ENCODE results near the gene BNC2.

BNC2 gene

DNA sequence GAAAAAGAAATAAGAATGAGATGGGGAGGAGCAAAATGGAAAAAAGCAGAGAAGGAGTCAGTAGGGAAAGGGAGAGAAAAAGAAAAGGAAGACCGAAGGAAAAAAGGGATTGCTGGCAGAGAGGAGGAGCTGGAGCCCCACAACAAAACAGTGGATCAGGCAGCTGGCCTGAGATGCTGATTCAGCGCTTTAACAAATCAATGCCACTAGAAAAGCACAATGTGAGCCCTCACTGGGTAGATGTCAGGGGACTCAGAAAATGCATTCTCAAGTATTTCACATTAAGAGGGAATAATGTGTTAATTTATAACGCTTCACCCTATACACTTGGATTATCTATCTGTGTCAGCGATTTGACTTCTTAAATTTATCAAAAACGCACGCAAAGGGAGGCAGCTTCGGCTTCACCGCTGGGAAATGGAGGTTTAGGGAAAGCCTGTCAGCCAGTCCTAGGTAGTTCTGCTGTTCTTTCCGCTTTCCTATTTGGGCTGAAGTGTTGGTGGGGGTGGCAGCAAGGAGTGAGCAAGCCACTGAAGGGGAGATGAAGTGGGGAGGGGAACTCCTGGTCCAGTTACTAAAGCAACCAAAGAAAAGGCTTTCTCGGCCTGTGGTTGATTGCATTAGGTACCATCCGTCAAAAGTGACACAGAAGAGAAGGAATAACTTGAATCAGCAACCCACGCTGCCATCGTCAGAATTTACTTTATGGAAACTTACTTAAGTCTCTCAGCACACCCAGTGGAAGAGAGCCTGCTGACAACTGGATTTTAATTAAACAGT lies 161.6 kb downstream of the BNC2 start:
- no peak for DNase-seq

DNA sequence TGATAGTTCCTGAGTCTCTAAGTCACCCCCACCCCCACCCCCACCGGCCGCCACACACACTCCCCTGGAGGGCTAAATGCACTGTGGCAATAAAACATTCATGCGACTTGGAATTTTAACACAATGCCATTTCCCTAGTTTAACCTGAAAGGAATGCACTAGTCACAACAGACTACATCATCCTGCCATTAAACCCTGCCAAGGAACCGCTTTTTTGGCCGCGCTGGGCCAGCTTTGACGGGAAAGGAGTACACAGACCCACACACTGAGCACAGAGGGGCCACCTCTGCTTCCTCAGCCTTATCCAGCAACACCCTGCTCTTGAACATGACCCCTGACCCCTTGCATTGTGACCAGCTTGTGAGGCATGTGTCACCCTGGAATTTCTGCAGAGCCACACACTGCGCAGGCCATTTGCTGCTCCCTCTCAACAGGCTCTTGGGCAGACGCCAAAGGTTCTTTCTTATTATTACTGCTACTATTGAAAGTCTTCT lies 165.3 kb downstream of the BNC2 start:
- DNase-seq: no peak

DNA sequence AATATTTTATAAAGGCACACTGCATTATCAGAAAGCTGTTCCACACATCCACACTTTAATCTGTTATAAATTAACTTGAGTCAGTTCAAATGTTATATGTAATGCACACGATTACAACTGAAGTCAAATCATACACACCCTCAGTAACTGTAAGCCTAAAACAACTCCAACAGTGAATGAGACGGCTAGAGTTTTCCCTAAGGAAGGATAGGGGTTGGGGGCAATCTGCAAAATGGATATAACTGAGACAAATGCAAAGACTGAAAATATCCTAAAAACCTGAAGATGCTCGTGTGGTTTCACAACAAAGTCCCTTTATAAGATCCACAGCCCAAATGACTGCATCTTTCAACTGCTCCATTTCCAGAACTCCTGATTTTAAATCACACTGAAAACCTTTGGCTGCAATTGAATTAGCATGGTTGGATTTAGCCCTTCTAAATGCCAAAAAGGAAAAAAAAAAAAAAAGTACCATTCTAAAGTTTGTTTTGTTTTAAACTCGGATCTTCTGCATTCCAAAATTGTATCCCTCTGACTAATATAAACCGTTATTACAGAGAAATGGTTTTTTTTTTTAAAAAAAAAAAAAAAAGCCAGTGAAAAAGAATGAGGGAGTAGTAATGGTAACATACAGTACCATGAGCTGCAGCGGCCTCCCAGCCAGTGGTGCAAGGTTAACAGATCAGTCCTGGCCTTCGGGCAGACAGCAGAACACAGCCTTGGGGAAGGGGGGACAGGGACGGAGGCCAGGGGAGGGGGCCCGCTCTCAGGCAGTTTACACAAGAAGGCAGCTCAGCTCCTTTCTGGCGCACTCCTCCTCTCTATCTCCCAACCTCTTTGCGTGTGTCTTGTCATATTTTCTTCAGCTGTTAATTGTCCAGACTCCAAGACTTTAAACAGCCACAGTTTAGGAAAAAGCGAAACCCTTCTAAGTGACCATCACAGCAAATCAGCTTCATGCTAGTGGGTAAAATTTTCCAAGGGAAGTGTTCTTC lies 166.1 kb downstream of the BNC2 start:
- DNase-seq: no peak

DNA sequence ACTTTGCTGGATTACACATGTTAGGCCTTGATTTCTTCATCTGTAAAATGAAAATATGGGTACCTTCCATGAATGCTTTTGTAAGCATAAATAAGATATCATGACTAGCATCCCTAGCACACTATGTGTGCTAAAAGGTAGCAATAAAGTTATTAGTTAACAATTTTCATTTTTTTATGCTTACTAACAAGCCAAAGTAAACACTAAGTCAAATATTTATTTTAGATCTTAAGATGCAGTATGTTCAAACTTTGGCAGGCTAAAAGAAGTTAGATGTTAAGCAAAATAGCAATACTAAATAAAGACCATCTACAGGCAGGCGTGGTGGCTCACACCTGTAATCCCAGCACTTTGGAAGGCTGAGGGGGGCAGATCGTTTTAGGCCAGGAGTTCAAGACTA lies 169.1 kb downstream of the BNC2 start:
- no peak for DNase-seq

DNA sequence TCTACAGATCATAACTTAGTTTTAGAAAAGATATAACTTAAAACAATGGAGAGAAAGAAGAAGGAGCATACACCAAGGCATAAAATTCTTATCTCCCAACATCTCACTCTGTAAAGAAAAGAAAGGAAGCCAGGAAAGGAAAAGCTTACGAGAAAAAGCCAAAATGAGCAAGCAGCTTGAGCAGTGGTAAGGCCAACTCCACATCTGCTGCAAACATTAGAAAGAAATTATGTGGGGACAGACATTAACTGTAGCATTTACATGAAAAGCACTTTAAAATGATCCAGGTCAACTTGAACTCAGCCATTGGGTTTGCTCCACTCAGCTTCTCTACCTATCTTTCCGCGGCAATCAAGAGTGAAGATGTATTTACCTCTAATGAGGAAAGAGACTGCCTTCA lies 176.9 kb downstream of the BNC2 start:
- DNase-seq: no peak

DNA sequence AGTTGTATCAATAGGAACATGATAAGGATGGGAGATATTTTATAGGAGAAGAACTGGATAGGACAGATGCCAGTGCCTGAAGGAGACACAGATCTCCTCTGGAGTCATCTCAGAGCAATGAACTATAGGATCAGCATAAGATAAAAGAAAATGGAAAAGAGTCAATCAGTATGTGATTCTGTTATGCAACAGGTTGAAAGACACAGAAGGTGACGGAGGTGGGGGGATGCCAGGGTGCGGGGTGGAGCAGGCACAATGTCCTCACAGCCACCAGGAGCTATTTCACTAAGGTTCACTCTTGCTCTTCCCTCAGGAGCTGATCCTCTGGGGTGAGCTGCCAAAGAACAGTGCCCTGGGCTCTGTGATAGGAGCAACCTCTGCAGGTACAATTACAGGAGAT lies 179.8 kb downstream of the BNC2 start:
- no peak for DNase-seq

DNA sequence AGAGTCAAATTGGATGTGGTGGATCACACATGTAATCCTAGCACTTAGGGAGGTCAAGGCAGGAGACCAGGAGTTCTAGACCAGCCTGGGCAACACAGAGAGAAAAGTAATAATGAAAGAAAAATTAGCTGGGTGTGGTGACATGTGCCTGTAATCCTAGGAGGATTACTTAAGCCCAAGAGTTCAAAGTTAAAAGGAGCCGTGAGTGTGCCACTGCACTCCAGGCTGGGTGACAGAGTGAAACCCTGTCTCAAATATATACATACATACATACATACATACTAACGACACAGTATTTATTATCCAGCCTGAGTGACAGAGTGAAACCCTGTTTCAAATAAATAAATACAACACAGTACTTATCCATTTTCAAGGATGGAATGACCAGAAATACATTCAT lies 180.3 kb downstream of the BNC2 start:
- DNase-seq: no peak

DNA sequence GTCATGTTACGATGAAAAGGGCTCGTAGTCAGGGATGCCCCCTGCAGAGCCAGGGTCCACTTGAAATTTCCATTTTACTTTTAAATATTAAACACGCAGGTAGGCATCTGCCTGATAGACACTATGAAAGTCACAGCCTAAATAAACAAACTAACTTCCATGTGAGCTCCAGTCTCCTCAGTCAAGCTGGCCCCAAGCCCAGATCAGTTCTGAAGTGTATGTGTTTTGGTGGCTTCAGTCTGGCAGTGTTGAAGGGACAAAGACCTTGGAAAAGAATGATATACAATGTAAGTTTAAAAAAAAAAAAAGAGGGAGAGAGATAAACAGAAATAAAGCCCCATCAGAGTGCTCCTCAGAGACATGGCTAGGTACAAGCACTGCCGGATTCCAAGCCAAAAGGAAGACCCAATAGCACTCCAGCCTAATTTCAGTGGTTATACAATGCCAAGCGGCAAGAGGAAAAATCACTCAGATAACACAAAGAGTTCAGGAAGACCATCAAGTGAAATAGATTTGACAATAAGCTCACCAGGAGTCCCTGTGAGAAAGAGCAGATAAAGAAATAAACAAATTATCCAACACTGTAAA lies 181.0 kb downstream of the BNC2 start:
- no peak for DNase-seq

DNA sequence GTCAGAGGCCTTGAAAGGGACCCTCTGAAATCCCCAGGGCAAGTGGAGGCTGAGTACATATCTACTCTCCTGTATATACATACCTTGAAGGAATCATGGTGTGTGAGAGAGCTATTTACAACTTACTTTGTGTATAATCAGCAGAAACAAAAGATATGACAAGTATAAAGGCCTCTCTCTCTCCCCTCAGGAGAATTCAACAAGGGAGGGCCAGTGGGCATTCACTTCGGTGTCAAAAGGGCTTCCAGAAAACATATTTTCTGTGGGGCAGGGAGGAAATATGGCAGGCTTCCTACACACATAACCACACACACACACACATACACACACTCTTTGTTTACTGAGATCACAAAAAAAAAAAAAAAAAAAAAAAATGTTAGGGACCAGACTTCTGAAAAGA lies 181.7 kb downstream of the BNC2 start:
- no peak for DNase-seq

DNA sequence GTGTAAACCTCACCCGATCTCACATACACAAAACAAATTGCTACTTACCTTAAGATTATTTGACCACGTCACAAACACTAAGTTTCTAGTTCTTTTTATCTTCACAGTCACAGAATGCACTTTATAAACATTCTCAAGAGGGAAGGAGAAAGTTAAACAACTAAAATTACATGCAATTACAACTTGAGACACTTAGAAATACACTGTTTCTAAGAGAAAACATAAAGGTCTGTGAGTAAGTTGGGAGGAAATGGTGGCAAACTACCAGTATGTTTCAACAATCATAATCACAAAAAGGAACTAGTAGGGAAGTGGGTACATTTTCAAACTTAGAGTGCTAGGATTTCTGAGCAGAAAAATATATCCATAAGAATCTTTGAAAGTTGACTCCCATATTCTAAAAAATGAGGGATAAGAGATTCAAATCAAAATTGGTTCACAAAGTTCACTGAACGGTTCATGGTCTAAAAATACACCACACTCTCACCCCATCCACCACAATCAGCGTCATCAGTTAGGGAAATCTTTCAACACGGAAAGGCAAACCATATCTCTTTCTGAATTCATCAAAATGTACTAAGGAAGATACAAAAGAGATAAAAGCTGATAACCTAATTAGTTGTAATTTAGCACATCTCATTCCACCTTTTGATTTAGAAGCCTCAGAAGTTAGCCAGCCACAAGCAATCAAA lies 182.6 kb downstream of the BNC2 start:
- no peak for DNase-seq

DNA sequence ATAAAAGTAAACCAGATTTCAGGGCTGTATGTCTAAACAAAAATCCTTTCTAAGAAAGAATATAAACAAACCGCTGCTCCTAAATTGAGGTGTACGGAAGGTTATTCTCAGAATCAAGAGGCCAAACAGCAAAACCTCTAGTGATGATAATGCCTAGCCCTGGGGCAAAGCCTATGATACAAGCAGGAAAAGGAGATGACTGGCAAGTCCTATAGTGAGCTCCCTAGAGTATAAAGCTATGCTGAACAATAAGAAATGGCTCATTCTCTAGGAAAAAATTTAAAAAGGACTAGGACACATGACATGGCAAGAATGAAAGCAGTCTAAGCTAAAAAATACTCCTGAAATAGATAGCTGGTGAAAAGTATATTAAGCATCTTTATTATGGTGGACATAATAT lies 187.1 kb downstream of the BNC2 start:
- no peak for DNase-seq

DNA sequence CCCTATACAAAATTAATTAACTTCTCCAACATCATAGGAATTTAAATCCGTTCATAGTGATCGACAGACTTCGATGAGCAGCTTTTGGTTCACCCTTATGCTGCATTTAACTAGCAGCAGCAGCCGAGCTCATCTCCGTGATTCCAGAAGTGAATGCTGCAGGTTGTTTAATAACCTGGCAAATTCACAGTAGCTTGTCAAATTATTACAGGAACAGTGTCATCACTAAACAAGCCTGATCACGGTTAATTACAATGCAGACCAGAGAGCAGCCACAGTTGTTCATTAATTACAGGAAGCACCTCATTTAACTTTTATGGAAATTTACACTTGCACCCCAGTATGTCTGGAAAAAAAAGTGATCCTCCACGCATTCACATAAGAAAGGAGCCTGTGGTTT lies 188.2 kb downstream of the BNC2 start:
- DNase-seq: no peak

DNA sequence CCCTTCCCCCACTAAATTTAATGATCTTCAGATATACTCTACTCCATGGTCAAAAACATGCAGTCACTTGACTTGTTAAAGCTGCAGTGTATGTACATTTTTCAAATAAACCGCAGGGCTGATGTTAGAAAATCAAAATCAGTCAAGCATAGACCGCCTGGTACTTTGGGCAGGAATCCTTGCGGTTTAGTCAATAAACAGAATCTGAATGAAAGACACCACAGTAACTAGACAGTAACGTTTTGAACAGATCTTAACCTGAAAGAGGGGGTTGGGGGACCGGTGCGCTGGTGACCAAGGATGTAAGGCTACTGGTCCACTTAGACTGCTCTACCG lies 188.8 kb downstream of the BNC2 start:
- no peak for DNase-seq

DNA sequence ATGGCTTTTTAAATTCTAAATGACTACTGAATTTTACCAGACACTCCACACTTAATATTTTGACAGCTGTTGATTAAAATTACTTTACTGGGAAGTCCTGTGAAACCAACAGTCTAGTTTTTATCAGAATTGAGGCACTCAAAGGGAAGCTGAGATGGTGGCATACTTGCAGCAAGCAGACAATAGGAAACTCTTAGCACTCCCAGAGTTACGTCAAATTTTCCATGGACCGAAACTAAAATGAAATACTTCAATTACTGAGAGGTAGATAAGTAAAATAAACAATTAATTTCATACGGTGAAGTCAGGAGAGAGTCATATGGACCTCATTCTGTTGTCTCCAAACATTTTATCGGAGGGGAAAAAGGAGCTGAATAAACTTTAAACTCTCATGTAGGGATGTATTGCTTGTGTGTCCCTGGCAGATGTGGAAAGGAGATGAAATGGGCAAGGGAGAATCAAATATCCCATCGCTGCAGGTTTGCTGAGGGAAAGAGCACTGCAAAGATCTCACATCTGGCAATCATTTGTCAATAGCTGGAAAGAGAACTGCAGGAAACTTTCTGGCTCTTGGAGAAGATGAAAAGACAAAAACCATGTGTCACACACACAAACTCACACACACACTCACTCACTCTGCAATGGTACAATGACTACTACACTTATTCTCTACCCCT lies 189.4 kb downstream of the BNC2 start:
- no peak for DNase-seq

DNA sequence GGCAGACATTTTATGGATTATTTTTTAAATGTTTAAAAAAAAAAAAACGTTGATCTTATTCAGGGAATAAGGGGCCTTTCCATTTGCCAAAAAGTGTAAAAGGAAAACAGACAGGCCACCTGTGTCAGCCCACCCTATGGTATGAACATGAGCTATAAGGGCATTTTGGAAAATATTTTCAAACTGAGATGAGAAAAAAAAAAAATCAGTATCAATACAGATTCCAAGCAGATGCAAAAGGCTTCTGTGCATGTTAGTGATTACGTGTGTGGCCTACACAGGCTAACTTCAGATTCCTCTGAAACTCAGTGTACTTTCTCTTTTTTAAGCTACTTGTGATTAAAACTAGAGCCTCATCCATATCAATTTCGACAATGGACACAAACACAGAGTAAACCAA lies 189.9 kb downstream of the BNC2 start:
- DNase-seq: no peak

DNA sequence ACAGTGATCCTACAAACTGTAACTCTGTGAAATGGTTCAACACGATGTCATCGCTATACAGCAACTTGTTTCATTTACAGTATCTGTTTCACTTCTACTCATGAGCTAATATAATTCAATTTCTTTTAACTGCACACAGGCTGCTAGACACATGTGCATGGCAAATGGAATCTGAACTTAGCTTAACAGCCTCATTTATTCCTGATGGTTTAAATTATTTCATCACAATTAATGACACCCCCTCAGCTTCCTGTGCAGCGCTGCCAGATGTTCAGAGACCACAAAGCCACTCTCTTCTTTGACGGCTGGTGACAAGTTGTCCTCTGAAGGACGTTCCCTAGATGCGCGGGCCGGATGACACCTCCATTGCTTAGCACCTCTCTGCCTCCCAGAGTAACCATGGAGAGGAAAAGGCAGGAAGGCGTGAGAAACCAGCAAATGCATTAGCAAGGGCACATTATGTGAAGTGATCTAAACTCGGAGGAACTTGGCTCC lies 191.1 kb downstream of the BNC2 start:
- DNase-seq: no peak

DNA sequence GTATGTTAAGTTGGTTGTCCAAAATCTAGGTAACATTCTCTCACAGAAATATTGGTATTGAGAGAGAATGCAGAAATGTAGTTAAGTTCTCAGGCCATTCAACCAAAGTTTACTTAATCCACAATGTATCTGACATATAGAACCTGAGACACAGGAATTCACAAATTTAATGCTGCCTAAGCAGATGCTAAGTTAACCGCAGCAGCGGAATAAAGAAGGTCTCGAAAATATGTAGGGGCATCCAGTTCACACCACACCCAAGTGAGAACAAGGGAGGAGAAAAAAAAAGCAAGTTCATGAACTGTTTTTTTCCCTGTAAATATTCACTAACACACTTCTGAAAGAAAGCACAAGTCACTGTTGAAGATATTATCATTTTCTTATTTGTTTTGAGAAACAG lies 194.0 kb downstream of the BNC2 start:
- no peak for DNase-seq

DNA sequence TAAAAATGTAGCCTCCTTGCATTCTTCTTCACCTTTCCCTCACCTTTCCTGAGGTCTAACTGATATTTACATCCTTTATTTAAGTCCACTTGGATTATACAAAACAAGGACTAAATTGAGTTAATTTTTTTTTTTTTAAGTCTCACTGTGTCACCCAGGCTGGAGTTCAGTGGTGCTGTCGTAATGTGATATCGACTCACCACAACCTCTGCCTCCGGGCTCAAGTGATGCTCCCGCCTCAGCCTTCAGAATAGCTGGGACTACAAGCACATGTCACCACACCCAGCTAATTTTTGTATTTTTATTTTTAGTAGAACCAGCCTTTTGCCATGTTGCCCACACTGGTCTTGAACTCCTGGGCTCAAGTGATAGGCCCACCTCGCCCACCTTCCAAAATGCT lies 195.3 kb downstream of the BNC2 start:
- DNase-seq: no peak

DNA sequence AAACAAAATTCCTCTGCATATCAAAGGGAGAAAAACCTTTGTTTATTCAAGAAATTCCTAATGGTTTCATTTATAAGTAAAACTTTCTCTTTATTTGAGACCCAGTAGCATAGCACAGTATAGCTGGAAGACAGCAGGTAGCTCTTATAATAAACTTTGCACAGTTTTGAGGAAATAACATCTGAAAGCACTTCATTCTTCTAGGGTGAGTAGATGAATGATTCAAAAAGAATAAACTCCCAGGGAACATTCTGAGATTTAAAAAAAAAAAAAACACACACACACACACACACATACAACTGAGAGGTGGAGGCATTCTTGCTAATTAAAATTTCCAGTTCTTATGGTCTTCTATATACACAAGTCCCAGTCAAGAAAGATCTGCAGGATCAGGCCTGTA lies 197.3 kb downstream of the BNC2 start:
- DNase-seq: no peak

DNA sequence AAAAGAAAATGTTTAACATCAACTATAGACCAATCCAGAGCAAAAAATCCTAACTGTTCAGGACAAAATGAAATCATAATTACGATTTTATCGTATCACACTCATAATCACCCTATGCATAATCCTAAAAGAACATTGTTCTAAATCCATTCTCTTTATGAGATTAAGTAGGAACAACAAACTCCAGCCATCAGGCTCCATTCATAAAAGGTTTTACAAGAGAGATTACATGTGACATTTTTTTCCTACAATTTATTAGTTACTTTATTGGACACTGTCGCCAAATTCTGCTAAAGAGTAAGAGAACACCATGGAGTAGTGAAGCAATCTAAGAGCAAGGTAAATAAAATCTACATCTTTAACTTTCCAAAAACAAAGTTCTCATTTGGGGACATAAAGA lies 198.0 kb downstream of the BNC2 start:
- DNase-seq: no peak

DNA sequence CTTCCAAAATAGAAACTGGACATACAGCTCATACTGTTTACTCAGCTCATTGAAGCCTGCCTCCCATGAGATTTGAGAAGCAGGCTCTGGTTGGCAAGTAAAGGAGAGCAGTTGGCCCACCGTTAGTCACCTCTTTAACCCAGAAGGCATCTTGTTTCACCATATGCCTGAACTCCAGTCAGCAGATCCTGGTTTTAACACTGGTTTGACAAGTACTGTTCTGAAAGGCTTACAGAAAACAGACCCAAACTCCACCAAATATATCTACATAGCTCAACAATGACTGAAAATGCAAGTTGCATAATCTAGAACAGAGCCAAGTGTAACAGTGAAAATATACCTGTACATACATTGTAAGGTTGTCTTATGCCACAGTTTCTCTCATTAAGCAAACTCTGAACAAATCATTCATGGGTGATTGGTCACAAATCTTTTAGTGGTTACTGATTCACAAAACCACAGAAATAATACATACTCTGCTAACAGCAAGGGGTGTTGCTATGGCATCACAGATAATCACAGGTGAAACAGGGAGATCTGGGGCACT lies 198.8 kb downstream of the BNC2 start:
- no peak for DNase-seq

DNA sequence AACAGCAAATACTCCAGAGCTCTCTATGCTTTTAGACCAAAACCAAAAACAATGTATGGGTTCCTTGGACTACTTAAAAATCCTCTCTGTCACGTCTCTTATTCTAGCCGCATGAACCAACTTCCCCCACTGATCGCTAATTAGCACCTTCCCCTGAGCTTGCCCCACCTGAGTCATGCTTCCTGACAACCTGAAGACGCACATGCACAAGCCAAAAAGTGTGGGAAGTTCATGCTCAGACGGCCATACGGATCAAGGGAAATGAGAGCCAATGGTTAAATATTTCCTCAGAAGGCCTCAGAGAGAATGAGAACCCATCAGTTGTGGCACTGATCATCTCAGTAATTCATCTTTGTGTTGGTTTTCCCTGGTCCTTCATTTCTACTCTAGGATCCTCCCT lies 199.7 kb downstream of the BNC2 start:
- DNase-seq: no peak
